MM.1S (cell line): ENCODE results near the gene PNMA5.

Source experiments
- DNase-seq: peaks from one replicate; pipeline ENCODE4 v3.0.0-alpha.2; 2015
- H2AFZ ChIP-seq: fragments of 300-600 bp; sonication (generic); 2 replicates; pipeline ENCODE4 v1.6.0; 2016; ENCODE audit warnings: antibody characterized with exemption, low read length
- H3F3A ChIP-seq: fragments of 300-600 bp; sonication (generic); 2 replicates; pipeline ENCODE4 v1.6.1; 2016; ENCODE audit warnings: mild to moderate bottlenecking, antibody characterized with exemption, low read length, moderate library complexity, mixed read lengths; ENCODE audit not compliant: insufficient read depth
- H3K27ac ChIP-seq: fragments of 300-600 bp; sonication (generic); 2 replicates; pipeline ENCODE4 v1.5.1; 2016; ENCODE audit warnings: mild to moderate bottlenecking, low read length
- H3K27me3 ChIP-seq: fragments of 300-600 bp; sonication (generic); replicated peaks from 2 replicates; pipeline ENCODE4 v1.6.0; 2016; ENCODE audit warnings: low read length; ENCODE audit not compliant: insufficient read depth
- H3K36me3 ChIP-seq: fragments of 300-600 bp; sonication (generic); replicated peaks from 2 replicates; pipeline ENCODE4 v1.6.1; 2016; ENCODE audit warnings: mild to moderate bottlenecking, low read length, mixed read lengths; ENCODE audit not compliant: insufficient read depth
- H3K4me1 ChIP-seq: fragments of 300-600 bp; sonication (generic); 2 replicates; pipeline ENCODE4 v1.6.1; 2016; ENCODE audit warnings: low read length, mixed read lengths
- H3K4me2 ChIP-seq: fragments of 300-600 bp; sonication (generic); 2 replicates; pipeline ENCODE4 v1.6.0; 2016; ENCODE audit warnings: low read depth, low read length
- H3K4me3 ChIP-seq: fragments of 300-600 bp; sonication (generic); 2 replicates; pipeline ENCODE4 v1.5.1; 2016; ENCODE audit warnings: low read length, mixed read lengths
- H3K79me2 ChIP-seq: fragments of 300-600 bp; sonication (generic); 2 replicates; pipeline ENCODE4 v1.6.1; 2016; ENCODE audit warnings: mixed run types, low read length, mixed read lengths
- H3K9ac ChIP-seq: fragments of 300-600 bp; sonication (generic); 2 replicates; pipeline ENCODE4 v1.6.1; 2016; ENCODE audit warnings: low read length, mixed read lengths
- H3K9me2 ChIP-seq: fragments of 300-600 bp; sonication (generic); replicated peaks from 2 replicates; pipeline ENCODE4 v1.6.1; 2016; ENCODE audit warnings: mild to moderate bottlenecking, low read length, mixed read lengths; ENCODE audit not compliant: insufficient read depth
- H3K9me3 ChIP-seq: fragments of 300-600 bp; sonication (generic); replicated peaks from 2 replicates; pipeline ENCODE4 v1.6.1; 2016; ENCODE audit warnings: mild to moderate bottlenecking, low read length, mixed read lengths; ENCODE audit not compliant: insufficient read depth
- H4K20me1 ChIP-seq: fragments of 300-600 bp; sonication (generic); 2 replicates; pipeline ENCODE4 v1.6.1; 2016; ENCODE audit warnings: mild to moderate bottlenecking, low read length, moderate library complexity, mixed read lengths; ENCODE audit not compliant: insufficient read depth
- EZH2 ChIP-seq: fragments of 300-600 bp; sonication (generic); optimal IDR thresholded peaks from 2 replicates; pipeline ENCODE3; 2017; ENCODE audit warnings: low read depth, mild to moderate bottlenecking, antibody characterized with exemption, low read length, mixed read lengths
- EZH2phosphoT487 ChIP-seq: fragments of 300-600 bp; sonication (generic); IDR thresholded peaks from 2 replicates; pipeline ENCODE4 v1.6.1; 2018; ENCODE audit warnings: antibody characterized with exemption, low read length
- TF ChIP-seq, protein P1 (sequence below): fragments of 300-600 bp; sonication (generic); IDR thresholded peaks from 2 replicates; pipeline ENCODE4 v1.5.1; 2016; ENCODE audit warnings: antibody characterized with exemption, low read length, mixed read lengths

The PNMA5 gene

DNA sequence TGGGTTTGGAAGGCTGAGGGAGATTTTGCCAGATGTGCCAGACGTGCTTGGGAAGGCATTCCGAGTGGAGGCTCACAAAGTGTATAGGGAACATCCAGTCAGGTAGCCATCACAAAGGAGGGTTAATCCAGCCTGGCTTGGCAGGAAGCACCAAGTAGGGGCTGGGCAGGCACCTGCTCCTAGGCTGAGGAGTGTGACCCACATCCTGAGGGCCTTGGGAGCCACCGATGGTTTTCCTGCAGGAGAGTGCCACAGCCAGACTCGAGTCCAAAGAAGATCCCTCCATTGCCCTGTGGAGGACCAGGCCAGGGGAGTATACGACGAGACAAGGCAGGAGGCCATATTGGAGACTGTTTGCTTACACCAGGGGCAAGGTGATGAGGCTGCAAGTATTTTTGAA lies 47.2 kb downstream of the PNMA5 start:
- Histone ChIP-seq H4K20me1 (no peaks in the 10 kb centered on the region), H3K27me3 (no peaks in the 10 kb centered on the region), H2AFZ (no peak overlapping the region), H3K9ac (no peak overlapping the region), H3K27ac (no peak overlapping the region), H3K79me2 (no peaks in the 10 kb centered on the region), H3K4me3 (no peak overlapping the region), H3K9me2 (no peaks in the 10 kb centered on the region), H3K4me1 (no peaks in the 10 kb centered on the region), H3K4me2 (no peak overlapping the region), H3F3A (no peaks in the 10 kb centered on the region), H3K9me3 (no peaks in the 10 kb centered on the region), H3K36me3 (no peaks in the 10 kb centered on the region)
- TF ChIP-seq, protein P1, sequence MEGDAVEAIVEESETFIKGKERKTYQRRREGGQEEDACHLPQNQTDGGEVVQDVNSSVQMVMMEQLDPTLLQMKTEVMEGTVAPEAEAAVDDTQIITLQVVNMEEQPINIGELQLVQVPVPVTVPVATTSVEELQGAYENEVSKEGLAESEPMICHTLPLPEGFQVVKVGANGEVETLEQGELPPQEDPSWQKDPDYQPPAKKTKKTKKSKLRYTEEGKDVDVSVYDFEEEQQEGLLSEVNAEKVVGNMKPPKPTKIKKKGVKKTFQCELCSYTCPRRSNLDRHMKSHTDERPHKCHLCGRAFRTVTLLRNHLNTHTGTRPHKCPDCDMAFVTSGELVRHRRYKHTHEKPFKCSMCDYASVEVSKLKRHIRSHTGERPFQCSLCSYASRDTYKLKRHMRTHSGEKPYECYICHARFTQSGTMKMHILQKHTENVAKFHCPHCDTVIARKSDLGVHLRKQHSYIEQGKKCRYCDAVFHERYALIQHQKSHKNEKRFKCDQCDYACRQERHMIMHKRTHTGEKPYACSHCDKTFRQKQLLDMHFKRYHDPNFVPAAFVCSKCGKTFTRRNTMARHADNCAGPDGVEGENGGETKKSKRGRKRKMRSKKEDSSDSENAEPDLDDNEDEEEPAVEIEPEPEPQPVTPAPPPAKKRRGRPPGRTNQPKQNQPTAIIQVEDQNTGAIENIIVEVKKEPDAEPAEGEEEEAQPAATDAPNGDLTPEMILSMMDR: no peak
- no peak for TF ChIP-seq EZH2
- DNase-seq: no peak

DNA sequence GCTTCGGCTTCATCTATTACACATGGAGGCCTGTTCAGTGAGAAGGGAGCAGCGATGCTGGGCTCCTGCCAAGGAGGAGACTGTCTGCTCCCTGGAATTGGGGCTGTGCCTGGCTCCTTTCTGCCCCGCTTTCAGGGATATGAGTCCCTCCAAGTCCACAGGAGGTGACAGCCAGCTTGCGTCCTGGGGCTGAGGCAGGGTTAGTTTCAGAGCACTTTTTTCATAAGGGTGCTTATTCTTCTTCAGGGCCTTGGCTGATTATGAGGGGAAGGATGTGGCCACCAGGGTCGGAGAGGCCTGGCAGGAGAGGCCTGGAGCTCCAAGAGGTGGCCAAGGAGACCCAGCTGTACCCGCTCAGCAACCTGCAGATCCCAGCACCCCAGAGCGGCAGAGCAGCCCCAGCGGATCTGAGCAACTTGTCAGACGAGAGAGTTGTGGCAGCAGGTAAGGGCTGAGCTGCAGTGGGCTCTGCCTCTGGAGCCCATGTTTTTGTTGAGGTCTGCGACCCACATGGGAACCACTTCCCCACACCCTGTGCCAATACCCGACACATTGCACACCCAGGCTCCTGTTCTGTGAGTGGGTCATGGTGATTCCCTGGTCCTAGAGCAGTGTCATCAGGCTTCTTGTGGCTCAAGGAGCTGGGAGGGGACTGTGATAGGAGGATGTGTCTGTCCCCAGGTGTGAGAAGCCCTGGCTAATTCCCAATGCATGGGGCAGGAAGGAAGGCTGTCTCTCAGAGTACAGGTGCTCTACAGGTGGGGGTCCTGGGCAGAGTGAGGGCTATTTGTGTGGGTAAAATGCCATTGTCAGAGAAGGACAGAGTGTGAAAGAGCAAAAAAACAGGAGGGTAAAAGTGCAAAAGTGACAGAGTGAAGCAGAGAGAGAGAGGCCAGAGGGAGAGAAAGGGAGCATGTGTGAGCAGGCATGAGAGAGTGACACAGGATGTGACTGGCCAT lies 48.6 kb downstream of the PNMA5 start:
- Histone ChIP-seq H2AFZ (no peak overlapping the region), H3K79me2 (no peaks in the 10 kb centered on the region), H3K9me2 (no peaks in the 10 kb centered on the region), H3K4me2 (no peak overlapping the region), H3K4me1 (no peaks in the 10 kb centered on the region), H3K9ac (no peak overlapping the region), H3K27ac (no peak overlapping the region), H4K20me1 (no peaks in the 10 kb centered on the region), H3K36me3 (no peaks in the 10 kb centered on the region), H3F3A (no peaks in the 10 kb centered on the region), H3K9me3 (no peaks in the 10 kb centered on the region), H3K4me3 (no peak overlapping the region), H3K27me3 (no peaks in the 10 kb centered on the region)
- TF ChIP-seq, protein P1: no peak
- TF ChIP-seq EZH2phosphoT487: no peak
- TF ChIP-seq EZH2: no peak
- no peak for DNase-seq

GRCh38 chrX:152943826-152944225 lies 50.1 kb downstream of the PNMA5 start:
- Histone ChIP-seq H3F3A (no peaks in the 10 kb centered on the region), H3K9me2 (no peaks in the 10 kb centered on the region), H3K4me1 (no peaks in the 10 kb centered on the region), H2AFZ (no peak overlapping the region), H3K79me2 (no peaks in the 10 kb centered on the region), H3K27me3 (no peaks in the 10 kb centered on the region), H3K4me3 (no peak overlapping the region), H3K9me3 (no peaks in the 10 kb centered on the region), H3K4me2 (no peak overlapping the region), H3K36me3 (no peaks in the 10 kb centered on the region), H4K20me1 (no peaks in the 10 kb centered on the region), H3K9ac (no peak overlapping the region), H3K27ac (no peak overlapping the region)
- no peak for DNase-seq
- TF ChIP-seq EZH2 (no peak), EZH2phosphoT487 (no peak)
- TF ChIP-seq, protein P1: no peak
